LNCAP (cell line): Measurements from ENCODE around the gene TRMT112.
A peak's percentile ranks its signal among the peaks of the same experiment; 100 is the strongest.

Experiments used
- CTCF ChIP-seq: fragments of 450-650 bp; IDR thresholded peaks from 2 replicates; pipeline ENCODE4 v1.5.1; 2017; ENCODE audit warnings: mild to moderate bottlenecking

The TRMT112 gene

GRCh38 chr11:64316672-64317324 is 561 bp downstream of the TRMT112 start:
- TF ChIP-seq CTCF = peak; percentile 28; the same call in 1 of the 2 replicates

GRCh38 chr11:64314805-64315561 is 2.4 kb downstream of the TRMT112 start:
- no peak for TF ChIP-seq CTCF

- no peak for TF ChIP-seq CTCF
Measured at GRCh38 chr11:64314146-64314804, 3.1 kb downstream of the TRMT112 start.

- no peak for TF ChIP-seq CTCF
Measured at GRCh38 chr11:64313491-64314145, 3.7 kb downstream of the TRMT112 start.

- TF ChIP-seq CTCF = no peak
Measured at GRCh38 chr11:64312947-64313346, 4.4 kb downstream of the TRMT112 start.

- no peak for TF ChIP-seq CTCF
Measured at GRCh38 chr11:64306876-64307622, 10.3 kb downstream of the TRMT112 start.

- TF ChIP-seq CTCF = no peak
Measured at GRCh38 chr11:64306563-64306875, 10.8 kb downstream of the TRMT112 start.
